Measurements from ENCODE around the gene ZFHX2. TPM values are rescaled to one million over a fixed set of nuclear protein-coding genes. Genes with fewer than 3 reads are reported as not detected.

The ZFHX2 gene
- total RNA-seq, 1 experiment from 2014 or later, result 3.7 TPM

GRCh38 chr14:23485326-23485725, 66.2 kb downstream of the ZFHX2 start:
- Mint-ChIP-seq H3K27ac (ENCODE audit: unreplicated experiment) (no peak overlapping the region), H3K27me3 (ENCODE audit: unreplicated experiment) (no peaks in the 10 kb centered on the region), H3K4me3 (ENCODE audit: low read depth, unreplicated experiment) (no peak overlapping the region), H3K36me3 (ENCODE audit: insufficient read depth, unreplicated experiment) (no peaks in the 10 kb centered on the region), H3K4me1 (ENCODE audit: low read depth, unreplicated experiment) (no peaks in the 10 kb centered on the region), H3K9me3 (ENCODE audit: low read depth, unreplicated experiment) (no peaks in the 10 kb centered on the region)
- intact Hi-C loops (cut with micrococcal nuclease; ENCODE audit: unreplicated experiment), result no loop called here
- CTCF ChIA-PET, result interaction anchor here (0.9 kb wide), 1 partner anchor 12 kb away, joined by 3 read pairs; no protein-coding TSS in a partner anchor
- no peak for TF ChIP-seq CTCF (IDR thresholded peaks at IDR 0.05; ENCODE audit: unreplicated experiment)
- DNase-seq, result no peak
- BruUV-seq (replicated peaks), result no TSS peak

GRCh38 chr14:23483236-23483854, 68.2 kb downstream of the ZFHX2 start:
- TF ChIP-seq CTCF (IDR thresholded peaks at IDR 0.05; ENCODE audit: unreplicated experiment), result peak; percentile 26
- DNase-seq, result peak; percentile 7
- Mint-ChIP-seq H3K4me1 (ENCODE audit: low read depth, unreplicated experiment) (no peaks in the 10 kb centered on the region), H3K27ac (ENCODE audit: unreplicated experiment) (no peak overlapping the region), H3K4me3 (ENCODE audit: low read depth, unreplicated experiment) (no peak overlapping the region), H3K9me3 (ENCODE audit: low read depth, unreplicated experiment) (no peaks in the 10 kb centered on the region), H3K27me3 (ENCODE audit: unreplicated experiment) (no peaks in the 10 kb centered on the region), H3K36me3 (ENCODE audit: insufficient read depth, unreplicated experiment) (no peaks in the 10 kb centered on the region)
- intact Hi-C loops (cut with micrococcal nuclease; ENCODE audit: unreplicated experiment), result no loop called here
- no TSS peak for BruUV-seq (replicated peaks)
- CTCF ChIA-PET, result no interaction called here

GRCh38 chr14:23482823-23483148, 68.8 kb downstream of the ZFHX2 start:
- H3K9me3 Mint-ChIP-seq (ENCODE audit: low read depth, unreplicated experiment), result no peaks in the 10 kb centered on the region
- DNase-seq, result no peak
- no peaks in the 10 kb centered on the region for H3K27me3 Mint-ChIP-seq (ENCODE audit: unreplicated experiment)
- H3K4me3 Mint-ChIP-seq (ENCODE audit: low read depth, unreplicated experiment), result no peak overlapping the region
- H3K36me3 Mint-ChIP-seq (ENCODE audit: insufficient read depth, unreplicated experiment), result peaks cover 3% of the 10 kb centered on the region
- BruUV-seq (replicated peaks), result no TSS peak
- CTCF ChIA-PET, result no interaction called here
- H3K27ac Mint-ChIP-seq (ENCODE audit: unreplicated experiment), result no peak overlapping the region
- H3K4me1 Mint-ChIP-seq (ENCODE audit: low read depth, unreplicated experiment), result no peaks in the 10 kb centered on the region
- intact Hi-C loops (cut with micrococcal nuclease; ENCODE audit: unreplicated experiment), result no loop called here
- TF ChIP-seq CTCF (IDR thresholded peaks at IDR 0.05; ENCODE audit: unreplicated experiment), result no peak

- H3K4me1 Mint-ChIP-seq (ENCODE audit: low read depth, unreplicated experiment), result no peaks in the 10 kb centered on the region
- no peak overlapping the region for H3K4me3 Mint-ChIP-seq (ENCODE audit: low read depth, unreplicated experiment)
These were observed 69.4 kb downstream of the ZFHX2 start for GRCh38 chr14:23481979-23482822.

More at GRCh38 chr14:23481979-23482822, 69.4 kb downstream of the ZFHX2 start:
- DNase-seq, result no peak
- Mint-ChIP-seq H3K9me3 (ENCODE audit: low read depth, unreplicated experiment) (no peaks in the 10 kb centered on the region), H3K27me3 (ENCODE audit: unreplicated experiment) (no peaks in the 10 kb centered on the region), H3K36me3 (ENCODE audit: insufficient read depth, unreplicated experiment) (peaks cover 9% of the 10 kb centered on the region), H3K27ac (ENCODE audit: unreplicated experiment) (no peak overlapping the region)
- TF ChIP-seq CTCF (IDR thresholded peaks at IDR 0.05; ENCODE audit: unreplicated experiment), result no peak
- CTCF ChIA-PET, result no interaction called here
- intact Hi-C loops (cut with micrococcal nuclease; ENCODE audit: unreplicated experiment), result no loop called here
- BruUV-seq (replicated peaks), result no TSS peak
